GM23338 (cell line): ENCODE results near the gene PIK3C3. TPM values are rescaled to one million over a fixed set of nuclear protein-coding genes. Genes with fewer than 3 reads are reported as not detected.

Experiments
- ATAC-seq: fragments of 200-7000 bp; cut with Tn5 transposase; 3 replicates; pipeline ENCODE4 v1.9.1; 2020
- DNase-seq: peaks from one replicate; pipeline ENCODE4 v3.0.0-alpha.2; 2015; ENCODE audit warnings: low spot score
- H2AFZ ChIP-seq: fragments of 200-600 bp; sonication (generic); 2 replicates; pipeline ENCODE4 v1.8.0; 2016; ENCODE audit warnings: antibody characterized with exemption, mild to moderate bottlenecking, moderate library complexity
- H3F3A ChIP-seq: fragments of 200-600 bp; sonication (generic); replicated peaks from 2 replicates; pipeline ENCODE4 v1.8.0; 2017; ENCODE audit warnings: antibody characterized with exemption, mixed run types, low read depth
- H3K27ac ChIP-seq: fragments of 200-600 bp; sonication (generic); 2 replicates; pipeline ENCODE4 v1.6.1; 2016; ENCODE audit warnings: low read depth
- H3K27me3 ChIP-seq: fragments of 200-600 bp; sonication (generic); 2 replicates; pipeline ENCODE4 v1.8.0; 2016; ENCODE audit warnings: mild to moderate bottlenecking, mixed run types, moderate library complexity; ENCODE audit not compliant: insufficient read depth
- H3K36me3 ChIP-seq: fragments of 200-600 bp; sonication (generic); 2 replicates; pipeline ENCODE4 v1.8.0; 2016; ENCODE audit warnings: mild to moderate bottlenecking; ENCODE audit not compliant: insufficient read depth
- H3K4me1 ChIP-seq: fragments of 200-600 bp; sonication (generic); 2 replicates; pipeline ENCODE4 v1.8.0; 2016; ENCODE audit warnings: mild to moderate bottlenecking, moderate library complexity; ENCODE audit not compliant: insufficient read depth
- H3K4me2 ChIP-seq: fragments of 200-600 bp; sonication (generic); 2 replicates; pipeline ENCODE4 v1.7.1; 2017; ENCODE audit warnings: mixed run types
- H3K4me3 ChIP-seq: fragments of 200-600 bp; sonication (generic); 2 replicates; pipeline ENCODE4 v1.6.1; 2016; ENCODE audit warnings: mixed run types
- H3K79me2 ChIP-seq: fragments of 200-600 bp; sonication (generic); replicated peaks from 2 replicates; pipeline ENCODE4 v1.8.0; 2017; ENCODE audit warnings: mild to moderate bottlenecking; ENCODE audit not compliant: insufficient read depth
- H3K9me2 ChIP-seq: fragments of 200-600 bp; sonication (generic); 2 replicates; pipeline ENCODE4 v1.8.0; 2017; ENCODE audit not compliant: insufficient read depth
- H4K20me1 ChIP-seq: fragments of 200-600 bp; sonication (generic); replicated peaks from 2 replicates; pipeline ENCODE4 v1.8.0; 2017; ENCODE audit warnings: mild to moderate bottlenecking; ENCODE audit not compliant: insufficient read depth
- H3K27ac Mint-ChIP-seq: 2 replicates; pipeline ENCODE4 v1.8.0; 2020; ENCODE audit warnings: inconsistent platforms, mild to moderate bottlenecking, moderate library complexity, mixed read lengths
- H3K27me3 Mint-ChIP-seq: 3 replicates; pipeline ENCODE4 v1.8.0; 2022; ENCODE audit warnings: low read depth, mild to moderate bottlenecking, moderate library complexity, mixed read lengths, inconsistent platforms; ENCODE audit not compliant: insufficient read depth, poor library complexity
- H3K36me3 Mint-ChIP-seq: 3 replicates; pipeline ENCODE4 v1.8.0; 2021; ENCODE audit warnings: low read depth, mild to moderate bottlenecking, inconsistent platforms, moderate library complexity, mixed read lengths
- H3K4me1 Mint-ChIP-seq: 3 replicates; pipeline ENCODE4 v1.8.0; 2020; ENCODE audit warnings: mild to moderate bottlenecking, inconsistent platforms, mixed read lengths
- H3K4me3 Mint-ChIP-seq: 3 replicates; pipeline ENCODE4 v1.8.0; 2021; ENCODE audit warnings: moderate library complexity, mild to moderate bottlenecking, inconsistent platforms, mixed read lengths
- H3K9me3 Mint-ChIP-seq: 3 replicates; pipeline ENCODE4 v1.8.0; 2020; ENCODE audit warnings: moderate library complexity, mild to moderate bottlenecking, inconsistent platforms, mixed read lengths
- CREB1 ChIP-seq: fragments of 250-450 bp; sonication (Bioruptor Pico); IDR thresholded peaks from 2 replicates; pipeline ENCODE4 v1.5.0; 2020; ENCODE audit warnings: low read depth, mild to moderate bottlenecking, moderate library complexity
- ETS1 ChIP-seq: IDR thresholded peaks from 2 replicates; pipeline ENCODE4 v1.6.1; 2016; ENCODE audit warnings: antibody characterized with exemption
- EZH2 ChIP-seq: fragments of 200-600 bp; sonication (generic); IDR thresholded peaks from one replicate; pipeline ENCODE4 v1.8.0; 2017; ENCODE audit warnings: antibody characterized with exemption, mild to moderate bottlenecking, low read depth; ENCODE audit not compliant: unreplicated experiment
- EZH2phosphoT487 ChIP-seq: fragments of 200-600 bp; sonication (generic); IDR thresholded peaks from one replicate; pipeline ENCODE4 v1.8.1; 2018; ENCODE audit warnings: antibody characterized with exemption; ENCODE audit not compliant: unreplicated experiment
- JUNB ChIP-seq: IDR thresholded peaks from one replicate; pipeline ENCODE4 v1.6.1; 2016; ENCODE audit warnings: antibody characterized with exemption; ENCODE audit not compliant: unreplicated experiment
- NANOG ChIP-seq: IDR thresholded peaks from 2 replicates; pipeline ENCODE4 v1.6.1; 2016; ENCODE audit warnings: antibody characterized with exemption, borderline replicate concordance
- POLR2AphosphoS5 ChIP-seq: IDR thresholded peaks from 2 replicates; pipeline ENCODE4 v1.6.1; 2016; ENCODE audit warnings: antibody characterized with exemption, low read depth
- STAT1 ChIP-seq: IDR thresholded peaks from one replicate; pipeline ENCODE4 v1.6.1; 2016; ENCODE audit warnings: antibody characterized with exemption; ENCODE audit not compliant: unreplicated experiment
- ZNF114 ChIP-seq: fragments of 250-450 bp; sonication (Bioruptor Pico); IDR thresholded peaks from 2 replicates; pipeline ENCODE4 v1.5.0; 2020; ENCODE audit warnings: mild to moderate bottlenecking, moderate library complexity
- ZNF331 ChIP-seq: fragments of 250-450 bp; sonication (Bioruptor Pico); IDR thresholded peaks from 2 replicates; pipeline ENCODE4 v1.5.0; 2020; ENCODE audit warnings: low read depth, mild to moderate bottlenecking, moderate library complexity
- polyA plus RNA-seq: library from polyadenylated mRNA; unstranded; fragments of >200 nt; fragmentation: Nextera tagmentation; extraction: Ambion mirVana; gene quantifications from 2 replicates; pipeline ENCODE4 v1.2.1, GENCODE V29; 2016
- total RNA-seq: library from RNA; depleted of rRNA; stranded (reverse); fragments of >200 nt; shearing (Covaris generic); gene quantifications from 2 replicates; pipeline ENCODE4 v1.2.3, GENCODE V29; 2014
- TF ChIP-seq, protein P1 (sequence below), 2 experiments: fragments of 200-600 bp in 1 of 2; sonication (generic) in 1 of 2; conservative IDR thresholded peaks; 2 replicates each; pipeline versions ENCODE4 v1.5.1 to v1.6.1; 2016 to 2017; ENCODE audit warnings: antibody characterized with exemption in 2 of 2, low read depth in 2 of 2, mild to moderate bottlenecking in 2 of 2, moderate library complexity in 1 of 2
- TF ChIP-seq, protein P2 (sequence below): fragments of 250-450 bp; sonication (Bioruptor Pico); IDR thresholded peaks from 2 replicates; pipeline ENCODE4 v1.5.0; 2020; ENCODE audit warnings: mild to moderate bottlenecking, moderate library complexity
- TF ChIP-seq, protein P3 (sequence below): IDR thresholded peaks from one replicate; pipeline ENCODE4 v1.6.1; 2018; ENCODE audit warnings: antibody characterized with exemption; ENCODE audit not compliant: unreplicated experiment

The PIK3C3 gene
- total and polyA plus RNA-seq, 2 experiments from 2014 or later: 25.9 to 35.4 TPM

DNA sequence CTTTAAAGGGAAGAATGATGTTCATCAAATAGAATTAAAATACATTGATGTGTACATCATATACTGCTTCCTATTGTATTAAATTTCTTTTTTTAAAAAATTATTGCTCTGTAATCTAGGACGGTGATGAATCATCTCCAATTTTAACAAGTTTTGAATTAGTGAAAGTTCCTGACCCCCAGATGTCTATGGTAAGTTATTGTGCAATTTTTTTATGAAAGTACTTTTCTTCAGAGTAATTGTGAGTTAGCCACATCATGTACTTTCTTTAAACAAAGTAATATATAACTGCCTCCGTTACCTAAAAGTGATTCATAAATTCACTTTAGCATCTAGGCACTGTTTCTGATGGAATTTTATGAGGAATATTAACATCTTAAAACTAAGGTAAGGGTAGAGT is 38.1 kb downstream of the PIK3C3 start:
- H3K36me3 Mint-ChIP-seq: peaks cover 3% of the 10 kb centered on the region; the same call in 2 of the 3 replicates

More for the DNA sequence above, 38.1 kb downstream of the PIK3C3 start:
- Histone ChIP-seq H3K36me3 (no peaks in the 10 kb centered on the region; the same call in 1 of the 2 replicates), H4K20me1 (no peaks in the 10 kb centered on the region), H3K4me3 (no peak overlapping the region), H3K4me2 (no peak overlapping the region), H3K79me2 (no peaks in the 10 kb centered on the region), H2AFZ (no peak overlapping the region), H3K27ac (no peak overlapping the region), H3K9me2 (no peaks in the 10 kb centered on the region), H3F3A (no peaks in the 10 kb centered on the region), H3K27me3 (no peaks in the 10 kb centered on the region), H3K4me1 (peaks cover 11% of the 10 kb centered on the region)
- Mint-ChIP-seq H3K27me3 (no peaks in the 10 kb centered on the region), H3K4me1 (peaks cover 7% of the 10 kb centered on the region; the same call in 2 of the 3 replicates), H3K4me3 (no peak overlapping the region), H3K27ac (no peak overlapping the region), H3K9me3 (no peaks in the 10 kb centered on the region)
- TF ChIP-seq, protein P1, sequence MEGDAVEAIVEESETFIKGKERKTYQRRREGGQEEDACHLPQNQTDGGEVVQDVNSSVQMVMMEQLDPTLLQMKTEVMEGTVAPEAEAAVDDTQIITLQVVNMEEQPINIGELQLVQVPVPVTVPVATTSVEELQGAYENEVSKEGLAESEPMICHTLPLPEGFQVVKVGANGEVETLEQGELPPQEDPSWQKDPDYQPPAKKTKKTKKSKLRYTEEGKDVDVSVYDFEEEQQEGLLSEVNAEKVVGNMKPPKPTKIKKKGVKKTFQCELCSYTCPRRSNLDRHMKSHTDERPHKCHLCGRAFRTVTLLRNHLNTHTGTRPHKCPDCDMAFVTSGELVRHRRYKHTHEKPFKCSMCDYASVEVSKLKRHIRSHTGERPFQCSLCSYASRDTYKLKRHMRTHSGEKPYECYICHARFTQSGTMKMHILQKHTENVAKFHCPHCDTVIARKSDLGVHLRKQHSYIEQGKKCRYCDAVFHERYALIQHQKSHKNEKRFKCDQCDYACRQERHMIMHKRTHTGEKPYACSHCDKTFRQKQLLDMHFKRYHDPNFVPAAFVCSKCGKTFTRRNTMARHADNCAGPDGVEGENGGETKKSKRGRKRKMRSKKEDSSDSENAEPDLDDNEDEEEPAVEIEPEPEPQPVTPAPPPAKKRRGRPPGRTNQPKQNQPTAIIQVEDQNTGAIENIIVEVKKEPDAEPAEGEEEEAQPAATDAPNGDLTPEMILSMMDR (conservative IDR thresholded peaks at IDR 0.05; ENCODE audit: low read depth in 2 of 2): no peak
- TF ChIP-seq ZNF114: no peak
- TF ChIP-seq STAT1: no peak
- no peak for TF ChIP-seq POLR2AphosphoS5
- TF ChIP-seq, protein P2, sequence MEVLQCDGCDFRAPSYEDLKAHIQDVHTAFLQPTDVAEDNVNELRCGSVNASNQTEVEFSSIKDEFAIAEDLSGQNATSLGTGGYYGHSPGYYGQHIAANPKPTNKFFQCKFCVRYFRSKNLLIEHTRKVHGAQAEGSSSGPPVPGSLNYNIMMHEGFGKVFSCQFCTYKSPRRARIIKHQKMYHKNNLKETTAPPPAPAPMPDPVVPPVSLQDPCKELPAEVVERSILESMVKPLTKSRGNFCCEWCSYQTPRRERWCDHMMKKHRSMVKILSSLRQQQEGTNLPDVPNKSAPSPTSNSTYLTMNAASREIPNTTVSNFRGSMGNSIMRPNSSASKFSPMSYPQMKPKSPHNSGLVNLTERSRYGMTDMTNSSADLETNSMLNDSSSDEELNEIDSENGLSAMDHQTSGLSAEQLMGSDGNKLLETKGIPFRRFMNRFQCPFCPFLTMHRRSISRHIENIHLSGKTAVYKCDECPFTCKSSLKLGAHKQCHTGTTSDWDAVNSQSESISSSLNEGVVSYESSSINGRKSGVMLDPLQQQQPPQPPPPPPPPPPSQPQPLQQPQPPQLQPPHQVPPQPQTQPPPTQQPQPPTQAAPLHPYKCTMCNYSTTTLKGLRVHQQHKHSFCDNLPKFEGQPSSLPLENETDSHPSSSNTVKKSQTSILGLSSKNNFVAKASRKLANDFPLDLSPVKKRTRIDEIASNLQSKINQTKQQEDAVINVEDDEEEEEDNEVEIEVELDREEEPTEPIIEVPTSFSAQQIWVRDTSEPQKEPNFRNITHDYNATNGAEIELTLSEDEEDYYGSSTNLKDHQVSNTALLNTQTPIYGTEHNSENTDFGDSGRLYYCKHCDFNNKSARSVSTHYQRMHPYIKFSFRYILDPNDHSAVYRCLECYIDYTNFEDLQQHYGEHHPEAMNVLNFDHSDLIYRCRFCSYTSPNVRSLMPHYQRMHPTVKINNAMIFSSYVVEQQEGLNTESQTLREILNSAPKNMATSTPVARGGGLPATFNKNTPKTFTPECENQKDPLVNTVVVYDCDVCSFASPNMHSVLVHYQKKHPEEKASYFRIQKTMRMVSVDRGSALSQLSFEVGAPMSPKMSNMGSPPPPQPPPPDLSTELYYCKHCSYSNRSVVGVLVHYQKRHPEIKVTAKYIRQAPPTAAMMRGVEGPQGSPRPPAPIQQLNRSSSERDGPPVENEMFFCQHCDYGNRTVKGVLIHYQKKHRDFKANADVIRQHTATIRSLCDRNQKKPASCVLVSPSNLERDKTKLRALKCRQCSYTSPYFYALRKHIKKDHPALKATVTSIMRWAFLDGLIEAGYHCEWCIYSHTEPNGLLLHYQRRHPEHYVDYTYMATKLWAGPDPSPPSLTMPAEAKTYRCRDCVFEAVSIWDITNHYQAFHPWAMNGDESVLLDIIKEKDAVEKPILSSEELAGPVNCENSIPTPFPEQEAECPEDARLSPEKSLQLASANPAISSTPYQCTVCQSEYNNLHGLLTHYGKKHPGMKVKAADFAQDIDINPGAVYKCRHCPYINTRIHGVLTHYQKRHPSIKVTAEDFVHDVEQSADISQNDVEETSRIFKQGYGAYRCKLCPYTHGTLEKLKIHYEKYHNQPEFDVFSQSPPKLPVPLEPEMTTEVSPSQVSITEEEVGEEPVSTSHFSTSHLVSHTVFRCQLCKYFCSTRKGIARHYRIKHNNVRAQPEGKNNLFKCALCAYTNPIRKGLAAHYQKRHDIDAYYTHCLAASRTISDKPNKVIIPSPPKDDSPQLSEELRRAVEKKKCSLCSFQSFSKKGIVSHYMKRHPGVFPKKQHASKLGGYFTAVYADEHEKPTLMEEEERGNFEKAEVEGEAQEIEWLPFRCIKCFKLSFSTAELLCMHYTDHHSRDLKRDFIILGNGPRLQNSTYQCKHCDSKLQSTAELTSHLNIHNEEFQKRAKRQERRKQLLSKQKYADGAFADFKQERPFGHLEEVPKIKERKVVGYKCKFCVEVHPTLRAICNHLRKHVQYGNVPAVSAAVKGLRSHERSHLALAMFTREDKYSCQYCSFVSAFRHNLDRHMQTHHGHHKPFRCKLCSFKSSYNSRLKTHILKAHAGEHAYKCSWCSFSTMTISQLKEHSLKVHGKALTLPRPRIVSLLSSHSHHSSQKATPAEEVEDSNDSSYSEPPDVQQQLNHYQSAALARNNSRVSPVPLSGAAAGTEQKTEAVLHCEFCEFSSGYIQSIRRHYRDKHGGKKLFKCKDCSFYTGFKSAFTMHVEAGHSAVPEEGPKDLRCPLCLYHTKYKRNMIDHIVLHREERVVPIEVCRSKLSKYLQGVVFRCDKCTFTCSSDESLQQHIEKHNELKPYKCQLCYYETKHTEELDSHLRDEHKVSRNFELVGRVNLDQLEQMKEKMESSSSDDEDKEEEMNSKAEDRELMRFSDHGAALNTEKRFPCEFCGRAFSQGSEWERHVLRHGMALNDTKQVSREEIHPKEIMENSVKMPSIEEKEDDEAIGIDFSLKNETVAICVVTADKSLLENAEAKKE (CRISPR knock-in tag): no peak
- TF ChIP-seq, protein P3, sequence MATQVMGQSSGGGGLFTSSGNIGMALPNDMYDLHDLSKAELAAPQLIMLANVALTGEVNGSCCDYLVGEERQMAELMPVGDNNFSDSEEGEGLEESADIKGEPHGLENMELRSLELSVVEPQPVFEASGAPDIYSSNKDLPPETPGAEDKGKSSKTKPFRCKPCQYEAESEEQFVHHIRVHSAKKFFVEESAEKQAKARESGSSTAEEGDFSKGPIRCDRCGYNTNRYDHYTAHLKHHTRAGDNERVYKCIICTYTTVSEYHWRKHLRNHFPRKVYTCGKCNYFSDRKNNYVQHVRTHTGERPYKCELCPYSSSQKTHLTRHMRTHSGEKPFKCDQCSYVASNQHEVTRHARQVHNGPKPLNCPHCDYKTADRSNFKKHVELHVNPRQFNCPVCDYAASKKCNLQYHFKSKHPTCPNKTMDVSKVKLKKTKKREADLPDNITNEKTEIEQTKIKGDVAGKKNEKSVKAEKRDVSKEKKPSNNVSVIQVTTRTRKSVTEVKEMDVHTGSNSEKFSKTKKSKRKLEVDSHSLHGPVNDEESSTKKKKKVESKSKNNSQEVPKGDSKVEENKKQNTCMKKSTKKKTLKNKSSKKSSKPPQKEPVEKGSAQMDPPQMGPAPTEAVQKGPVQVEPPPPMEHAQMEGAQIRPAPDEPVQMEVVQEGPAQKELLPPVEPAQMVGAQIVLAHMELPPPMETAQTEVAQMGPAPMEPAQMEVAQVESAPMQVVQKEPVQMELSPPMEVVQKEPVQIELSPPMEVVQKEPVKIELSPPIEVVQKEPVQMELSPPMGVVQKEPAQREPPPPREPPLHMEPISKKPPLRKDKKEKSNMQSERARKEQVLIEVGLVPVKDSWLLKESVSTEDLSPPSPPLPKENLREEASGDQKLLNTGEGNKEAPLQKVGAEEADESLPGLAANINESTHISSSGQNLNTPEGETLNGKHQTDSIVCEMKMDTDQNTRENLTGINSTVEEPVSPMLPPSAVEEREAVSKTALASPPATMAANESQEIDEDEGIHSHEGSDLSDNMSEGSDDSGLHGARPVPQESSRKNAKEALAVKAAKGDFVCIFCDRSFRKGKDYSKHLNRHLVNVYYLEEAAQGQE: no peak
- TF ChIP-seq ETS1: no peak
- TF ChIP-seq EZH2: no peak
- no peak for TF ChIP-seq ZNF331 (CRISPR knock-in tag)
- TF ChIP-seq JUNB: no peak
- no peak for TF ChIP-seq EZH2phosphoT487
- no peak for TF ChIP-seq NANOG
- TF ChIP-seq CREB1 (CRISPR knock-in tag): no peak
- no peak for ATAC-seq
- no peak for DNase-seq
